Measurements from ENCODE around the gene GON7.

Gene GON7

DNA sequence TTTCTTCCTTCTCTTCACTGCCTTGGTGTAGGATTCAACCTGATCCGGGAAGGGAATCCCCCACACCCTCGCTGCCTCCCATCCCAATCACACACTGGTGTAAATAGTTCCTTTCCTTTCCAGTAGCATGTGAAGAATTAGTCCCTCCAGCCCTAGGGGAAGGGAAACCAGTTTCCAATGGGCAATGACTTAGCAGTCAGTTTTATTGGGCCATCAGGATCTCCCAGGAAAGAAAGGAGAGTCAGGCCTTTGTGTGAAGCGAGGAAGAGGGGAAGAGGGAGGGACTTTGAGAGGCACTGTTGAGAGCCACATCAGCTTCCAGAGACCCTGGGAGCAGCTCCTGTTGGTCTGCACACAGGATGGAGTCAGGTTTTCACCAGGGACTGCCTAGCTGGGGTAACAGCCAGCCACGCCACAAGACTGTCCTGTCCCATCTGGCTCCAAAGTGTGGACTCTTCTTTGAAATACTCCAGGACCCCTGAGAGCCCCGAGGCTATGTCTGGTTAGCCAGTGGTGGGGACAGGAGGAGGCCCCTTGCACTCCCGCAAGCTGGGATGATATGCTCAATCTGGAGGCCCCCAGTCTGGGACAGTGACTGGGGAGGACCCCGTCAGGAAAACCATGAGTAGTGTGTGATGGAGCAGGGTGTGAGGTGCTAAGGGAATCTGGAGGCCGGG, 50.0 kb downstream of the GON7 start:
- no peak for DNase-seq (ENCODE audit: low spot score)

DNA sequence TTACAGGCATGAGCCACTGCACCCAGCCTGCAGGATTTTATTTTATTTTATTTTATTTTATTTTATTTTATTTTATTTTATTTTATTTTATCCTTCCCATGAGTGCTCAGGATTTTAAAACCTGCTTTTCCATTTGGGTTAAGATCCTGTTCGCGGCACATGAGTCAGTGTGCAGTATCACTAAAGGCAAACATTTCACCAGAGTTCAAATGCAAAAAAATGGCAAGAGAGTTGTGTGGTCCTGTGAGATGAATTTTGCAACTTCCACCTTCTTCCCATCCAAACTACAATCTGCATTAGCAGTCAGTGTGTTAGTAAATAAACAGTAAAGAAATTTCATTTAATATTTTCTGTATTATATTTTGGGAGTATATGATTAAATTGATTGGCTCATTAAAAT, 51.2 kb downstream of the GON7 start:
- no peak for DNase-seq (ENCODE audit: low spot score)

DNA sequence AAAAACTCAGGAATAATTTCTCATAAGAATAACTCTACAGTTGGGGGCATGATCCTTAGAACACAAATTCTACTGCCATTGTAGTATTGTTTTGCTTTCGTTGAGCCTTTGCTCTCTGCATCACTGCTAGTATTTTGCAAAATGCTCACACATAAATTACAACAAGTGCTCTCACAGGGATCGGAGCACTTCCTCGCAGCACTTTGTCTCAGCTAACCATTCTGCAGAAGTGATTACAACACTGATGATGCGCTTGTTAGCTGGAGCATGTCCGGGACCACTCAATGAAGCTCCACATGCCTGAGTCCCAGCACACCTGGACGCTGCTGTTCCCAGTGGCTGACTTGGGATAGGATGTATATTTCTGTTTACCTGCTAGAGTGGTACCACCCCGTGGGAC, 53.7 kb downstream of the GON7 start:
- DNase-seq (ENCODE audit: low spot score) = no peak
